CD4-positive, alpha-beta T cell (primary cell): ENCODE results near the gene KPTN. TPM values are rescaled to one million over a fixed set of nuclear protein-coding genes. Genes with fewer than 3 reads are reported as not detected.

ENCODE experiments used
- ATAC-seq: fragments of 200-7000 bp; cut with Tn5 transposase; one replicate; pipeline ENCODE4 v1.10.0; 2022; ENCODE audit warnings: mild to moderate bottlenecking; ENCODE audit not compliant: poor library complexity
- CTCF ChIA-PET: fragments of 350-600 bp; sonication (Branson Sonifier 250); formaldehyde crosslinking; loops from one replicate; lab custom pipeline; 2021; ENCODE audit warnings: antibody characterized with exemption, inconsistent platforms; lab: Charles Lee
- POLR2A ChIA-PET: fragments of 350-600 bp; sonication (Branson Sonifier 250); formaldehyde crosslinking; loops from one replicate; lab custom pipeline; 2021; ENCODE audit warnings: antibody characterized with exemption, inconsistent platforms; lab: Charles Lee
- DNase-seq, 14 experiments: peaks; one replicate each; pipeline ENCODE4 v3.0.0-alpha.2; 2013 to 2020; ENCODE audit warnings: mixed read lengths in 2 of 14
- H3K27ac ChIP-seq, 2 donors: one replicate each; pipeline versions ENCODE4 v1.5.1 to v1.7.0; 2013; ENCODE audit warnings: low read length in 2 of 2, low read depth in 1 of 2, mild to moderate bottlenecking in 1 of 2
- H3K27me3 ChIP-seq, 2 experiments: 1 replicate in 1 of 2; 2 replicates in 1 of 2; pipeline versions ENCODE4 v1.6.1 to v1.7.0; 2013; ENCODE audit warnings: low read length in 2 of 2, control low read depth in 1 of 2, mild to moderate bottlenecking in 1 of 2, moderate library complexity in 1 of 2; ENCODE audit not compliant: insufficient read depth in 2 of 2, control insufficient read depth in 1 of 2
- H3K36me3 ChIP-seq: one replicate; pipeline ENCODE4 v1.6.1; 2013; ENCODE audit warnings: low read length, control low read depth; ENCODE audit not compliant: insufficient read depth
- H3K4me1 ChIP-seq: one replicate; pipeline ENCODE4 v1.6.1; 2013; ENCODE audit warnings: low read length, control low read depth; ENCODE audit not compliant: insufficient read depth
- H3K4me3 ChIP-seq: one replicate; pipeline ENCODE4 v1.5.1; 2013; ENCODE audit warnings: mild to moderate bottlenecking, low read length, moderate library complexity
- H3K9me3 ChIP-seq, 2 experiments: 1 replicate in 1 of 2; 2 replicates in 1 of 2; pipeline versions ENCODE4 v1.6.1 to v1.7.0; 2013; ENCODE audit warnings: low read length in 2 of 2, mild to moderate bottlenecking in 2 of 2, control low read depth in 1 of 2, moderate library complexity in 1 of 2; ENCODE audit not compliant: control insufficient read depth in 1 of 2, insufficient read depth in 1 of 2
- H3K27ac Mint-ChIP-seq: one replicate; pipeline ENCODE4 v1.8.0; 2020; ENCODE audit warnings: mixed read lengths
- H3K27me3 Mint-ChIP-seq: one replicate; pipeline ENCODE4 v1.8.0; 2021; ENCODE audit warnings: mixed read lengths
- H3K36me3 Mint-ChIP-seq: one replicate; pipeline ENCODE4 v1.8.0; 2021; ENCODE audit warnings: low read depth, mixed read lengths
- H3K4me1 Mint-ChIP-seq: one replicate; pipeline ENCODE4 v1.8.0; 2021; ENCODE audit warnings: low read depth, mixed read lengths
- H3K4me3 Mint-ChIP-seq: one replicate; pipeline ENCODE4 v1.8.0; 2020; ENCODE audit warnings: mild to moderate bottlenecking, mixed read lengths
- H3K9me3 Mint-ChIP-seq: one replicate; pipeline ENCODE4 v1.8.0; 2020; ENCODE audit warnings: mixed read lengths
- intact Hi-C, 2 experiments: fragments of 100-400 bp; cut with DNase I in 1 of 2; cut with micrococcal nuclease in 1 of 2; formaldehyde crosslinking; loops; one replicate each; pipeline versions ENCODE4 v1.15.1 to v1.9.0; 2023 to 2025; cut with DNase I, micrococcal nuclease
- total RNA-seq, 174 experiments: library from RNA in 2 of 174; stranded (reverse) in 2 of 174; gene quantifications; one replicate each; pipeline ENCODE4 v1.2.3 and lab custom pipeline; 2021 to 2026
- TF ChIP-seq, protein P1 (sequence below): fragments of 200-600 bp; IDR thresholded peaks from one replicate; pipeline ENCODE4 v1.8.0; 2022; ENCODE audit warnings: antibody characterized with exemption, mild to moderate bottlenecking

Gene KPTN
- total RNA-seq, 2 experiments from 2014 or later, result 3.6 to 4.5 TPM

DNA sequence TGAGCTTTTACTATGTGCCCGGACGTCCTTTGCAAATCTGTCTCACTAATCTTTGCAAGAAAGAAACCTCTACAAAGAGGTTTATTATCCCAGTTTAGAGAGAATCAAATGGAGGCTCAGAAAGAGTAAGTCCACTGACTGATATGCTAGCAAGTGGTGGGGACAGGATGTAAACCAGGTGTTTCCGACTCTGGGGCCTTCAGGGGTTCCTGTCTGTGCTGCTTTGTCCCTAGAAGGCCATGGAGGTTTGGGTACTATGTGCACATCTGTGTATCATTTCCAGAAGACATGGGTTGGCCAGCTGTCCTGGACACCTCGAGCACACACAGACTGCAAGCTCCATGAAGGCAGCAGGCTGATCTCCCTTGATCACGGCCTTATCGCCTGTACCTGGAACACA, 1.2 kb upstream of the KPTN start:
- peak overlapping the region; percentile 97 for H3K4me3 Mint-ChIP-seq
- peaks cover 37% of the 10 kb centered on the region for H3K4me1 Mint-ChIP-seq
- no peaks in the 10 kb centered on the region for H3K9me3 Mint-ChIP-seq
- TF ChIP-seq, protein P1, sequence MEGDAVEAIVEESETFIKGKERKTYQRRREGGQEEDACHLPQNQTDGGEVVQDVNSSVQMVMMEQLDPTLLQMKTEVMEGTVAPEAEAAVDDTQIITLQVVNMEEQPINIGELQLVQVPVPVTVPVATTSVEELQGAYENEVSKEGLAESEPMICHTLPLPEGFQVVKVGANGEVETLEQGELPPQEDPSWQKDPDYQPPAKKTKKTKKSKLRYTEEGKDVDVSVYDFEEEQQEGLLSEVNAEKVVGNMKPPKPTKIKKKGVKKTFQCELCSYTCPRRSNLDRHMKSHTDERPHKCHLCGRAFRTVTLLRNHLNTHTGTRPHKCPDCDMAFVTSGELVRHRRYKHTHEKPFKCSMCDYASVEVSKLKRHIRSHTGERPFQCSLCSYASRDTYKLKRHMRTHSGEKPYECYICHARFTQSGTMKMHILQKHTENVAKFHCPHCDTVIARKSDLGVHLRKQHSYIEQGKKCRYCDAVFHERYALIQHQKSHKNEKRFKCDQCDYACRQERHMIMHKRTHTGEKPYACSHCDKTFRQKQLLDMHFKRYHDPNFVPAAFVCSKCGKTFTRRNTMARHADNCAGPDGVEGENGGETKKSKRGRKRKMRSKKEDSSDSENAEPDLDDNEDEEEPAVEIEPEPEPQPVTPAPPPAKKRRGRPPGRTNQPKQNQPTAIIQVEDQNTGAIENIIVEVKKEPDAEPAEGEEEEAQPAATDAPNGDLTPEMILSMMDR, result no peak
- DNase-seq (peak in 2 of 14 experiments; percentile 15 to 23), ATAC-seq (no peak)
- Histone ChIP-seq H3K9me3 (no peaks in the 10 kb centered on the region), H3K4me1 (peaks cover 33% of the 10 kb centered on the region), H3K4me3 (peak overlapping the region; percentile 82), H3K27ac (no peak overlapping the region), H3K36me3 (peaks cover 15% of the 10 kb centered on the region), H3K27me3 (no peaks in the 10 kb centered on the region)
- no peaks in the 10 kb centered on the region for H3K27me3 Mint-ChIP-seq
- intact Hi-C loops, result no loop called here
- H3K27ac Mint-ChIP-seq, result peak overlapping the region; percentile 96
- H3K36me3 Mint-ChIP-seq, result peaks cover 28% of the 10 kb centered on the region
- ChIA-PET CTCF (interaction anchor here (0.6 to 3.8 kb wide), 3 partner anchors 30 to 49 kb away, joined by 3 to 25 read pairs (median 21); partner anchors contain the start of gene NAPA), POLR2A (interaction anchor here (1.5 to 3.0 kb wide), 4 partner anchors 9 to 125 kb away, joined by 3 to 30 read pairs (median 10); partner anchors contain the start of genes BICRA and NAPA)

DNA sequence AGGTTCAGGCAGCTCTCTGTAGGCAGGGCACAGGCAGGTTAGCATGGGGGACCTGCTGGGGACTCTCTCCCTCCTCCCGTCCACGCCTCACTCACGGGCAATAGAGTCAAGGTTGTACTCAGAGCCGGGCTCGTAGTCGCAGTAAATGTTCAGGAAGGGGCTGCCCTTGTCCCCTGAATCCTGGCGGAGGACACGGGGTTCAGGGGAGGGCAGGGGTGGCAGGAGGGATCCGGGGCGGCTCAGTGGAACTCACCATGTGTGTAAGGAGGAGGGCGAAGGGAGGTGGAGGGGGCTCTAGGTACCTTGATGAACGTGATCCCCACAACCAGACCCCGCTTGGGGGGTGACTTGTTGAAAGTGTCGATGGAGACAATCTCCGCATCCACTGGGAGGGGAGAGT, 819 bp downstream of the KPTN start:
- no peak for ATAC-seq
- Mint-ChIP-seq H3K4me3 (peak overlapping the region; percentile 97), H3K4me1 (peaks cover 37% of the 10 kb centered on the region), H3K27me3 (no peaks in the 10 kb centered on the region), H3K36me3 (peaks cover 16% of the 10 kb centered on the region), H3K9me3 (no peaks in the 10 kb centered on the region), H3K27ac (peak overlapping the region; percentile 96)
- intact Hi-C loops, result loop anchor here (2.0 to 5.0 kb wide), 4 partner anchors 14 to 1596 kb away; partner anchors contain the start of gene IRF2BP1 (in 1 of the 2)
- ChIA-PET CTCF (interaction anchor here (0.6 to 3.8 kb wide), 7 partner anchors 10 to 134 kb away, joined by 4 to 25 read pairs (median 8); partner anchors contain the start of genes DHX34 and NAPA), POLR2A (interaction anchor here (0.6 to 3.0 kb wide), 8 partner anchors 32 to 262 kb away, joined by 3 to 30 read pairs (median 8); partner anchors contain the start of genes BICRA, INAFM1, NAPA and NOP53)
- H3K4me1 ChIP-seq, result peaks cover 33% of the 10 kb centered on the region
- peak in 1 of 14 experiments; percentile 33 for DNase-seq
- peaks cover 5% of the 10 kb centered on the region for H3K36me3 ChIP-seq
- no peaks in the 10 kb centered on the region for H3K9me3 ChIP-seq
- H3K27ac ChIP-seq, result no peak overlapping the region
- peak overlapping the region; percentile 82 for H3K4me3 ChIP-seq
- no peaks in the 10 kb centered on the region for H3K27me3 ChIP-seq
- TF ChIP-seq, protein P1, result no peak

DNA sequence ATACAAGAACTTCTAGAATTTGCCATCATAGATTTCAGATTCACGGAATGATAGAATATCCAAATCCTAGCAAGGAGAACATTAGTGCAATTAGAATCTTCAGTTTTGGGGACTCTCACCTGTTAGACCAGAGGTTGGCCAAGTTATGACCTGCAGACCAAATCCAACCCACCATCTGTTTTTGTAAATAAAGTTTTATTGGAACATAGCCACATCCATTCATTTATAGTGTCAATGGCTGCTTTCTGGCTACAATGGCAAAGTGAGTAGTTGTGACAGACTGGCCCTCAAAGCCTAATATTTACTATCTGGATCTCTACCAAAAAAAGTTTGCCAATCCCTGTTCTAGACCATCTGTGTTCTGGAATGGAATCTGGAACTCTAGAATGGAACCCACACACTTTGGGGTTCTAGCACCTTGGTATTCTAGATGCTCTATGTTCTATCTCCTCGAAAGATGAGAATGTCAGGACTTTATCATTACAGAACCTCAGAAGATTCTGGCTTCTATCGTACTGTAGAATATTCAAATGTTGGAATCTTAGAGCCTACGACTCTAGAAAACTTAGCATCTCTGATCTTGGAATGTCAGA, 2.5 kb downstream of the KPTN start:
- DNase-seq (no peak), ATAC-seq (no peak)
- Mint-ChIP-seq H3K4me1 (peaks cover 27% of the 10 kb centered on the region), H3K36me3 (peaks cover 11% of the 10 kb centered on the region), H3K9me3 (no peaks in the 10 kb centered on the region), H3K27ac (no peak overlapping the region), H3K27me3 (no peaks in the 10 kb centered on the region), H3K4me3 (peak overlapping the region; percentile 51)
- POLR2A ChIA-PET, result no interaction called here
- Histone ChIP-seq H3K4me3 (no peak overlapping the region), H3K9me3 (no peaks in the 10 kb centered on the region), H3K4me1 (peaks cover 26% of the 10 kb centered on the region), H3K27me3 (no peaks in the 10 kb centered on the region), H3K27ac (no peak overlapping the region), H3K36me3 (no peaks in the 10 kb centered on the region)
- TF ChIP-seq, protein P1, result no peak
- CTCF ChIA-PET, result no interaction called here
- intact Hi-C loops, result loop anchor here (2.0 to 5.0 kb wide), 4 partner anchors 13 to 1594 kb away; partner anchors contain the start of gene IRF2BP1 (in 1 of the 2)
